ENCODE data around the gene MYO10.

DNA sequence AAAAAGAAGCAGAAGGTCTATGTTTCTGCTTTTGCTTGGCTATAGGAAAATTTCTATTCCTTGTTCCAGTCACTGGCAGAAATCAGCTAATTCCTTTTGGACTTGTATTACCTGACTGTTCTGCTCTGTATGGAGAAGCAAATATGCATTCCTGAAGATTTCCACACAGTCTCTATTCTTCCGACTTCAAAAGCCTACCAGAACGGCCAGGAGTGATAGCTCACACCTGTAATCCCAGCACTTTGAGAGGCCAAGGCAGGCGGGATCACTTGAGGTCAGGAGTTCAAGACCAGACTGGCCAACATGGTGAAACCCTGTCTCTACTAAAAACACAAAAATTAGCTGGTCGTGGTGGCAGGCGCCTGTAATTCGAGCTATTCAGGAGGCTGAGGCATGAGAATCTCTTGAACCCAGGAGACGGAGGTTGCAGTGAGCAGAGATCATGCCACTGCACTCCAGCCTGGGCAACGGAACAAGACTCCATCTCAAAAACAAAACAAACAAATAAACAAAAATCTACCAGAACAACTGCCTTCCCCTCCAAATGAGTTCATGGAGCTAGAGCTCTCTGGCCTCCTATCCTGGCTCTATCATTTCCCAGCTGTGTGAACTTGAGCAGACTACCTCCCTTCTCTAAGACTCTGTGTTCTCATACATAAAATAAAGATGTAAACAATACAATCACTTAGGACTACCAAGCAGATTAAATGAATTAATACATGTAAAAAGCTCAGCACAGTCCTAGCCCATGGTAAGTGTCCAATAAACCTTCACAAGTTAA lies 17.0 kb downstream of the MYO10 start:
- TF ChIP-seq CTCF (IDR thresholded peaks at IDR 0.05) (no peak), POLR2A (IDR thresholded peaks at IDR 0.05) (no peak), EP300 (IDR thresholded peaks at IDR 0.05) (no peak)
